Tibial nerve (tissue), 4 donors: ENCODE data around the gene CLMN. TPM values are rescaled to one million over a fixed set of nuclear protein-coding genes. Genes with fewer than 3 reads are reported as not detected.
A peak's percentile ranks its signal among the peaks of the same experiment; 100 is the strongest.

Source experiments
- DNase-seq, 2 donors: peaks; one replicate each; pipeline ENCODE4 v3.0.0-alpha.2; 2019; ENCODE audit warnings: low spot score in 2 of 2
- H3K27ac ChIP-seq, 4 donors: fragments of 200-600 bp; sonication (generic) in 3 of 4; one replicate each; pipeline ENCODE4 v1.5.1; 2017 to 2019; ENCODE audit warnings: mild to moderate bottlenecking in 1 of 4
- H3K27me3 ChIP-seq, 2 donors: fragments of 200-600 bp; sonication (generic) in 1 of 2; one replicate each; pipeline versions ENCODE4 v1.5.1 to v1.6.0; 2017 to 2019
- H3K36me3 ChIP-seq, 3 donors: fragments of 200-600 bp; sonication (generic); one replicate each; pipeline ENCODE4 v1.5.1; 2018 to 2019
- H3K4me1 ChIP-seq, 4 donors: fragments of 200-600 bp; sonication (generic) in 3 of 4; one replicate each; pipeline ENCODE4 v1.5.1; 2017 to 2019
- H3K4me3 ChIP-seq, 4 donors: fragments of 200-600 bp; sonication (generic) in 3 of 4; one replicate each; pipeline ENCODE4 v1.5.1; 2017 to 2019; ENCODE audit warnings: mild to moderate bottlenecking in 1 of 4, moderate library complexity in 1 of 4
- H3K9me3 ChIP-seq, 4 donors: fragments of 200-600 bp; sonication (generic) in 3 of 4; one replicate each; pipeline ENCODE4 v1.5.1; 2017 to 2019
- CTCF ChIP-seq, 5 experiments: fragments of 200-600 bp in 3 of 5; fragments of 450-650 bp in 2 of 5; sonication (generic) in 3 of 5; IDR thresholded peaks; one replicate each; pipeline ENCODE4 v1.5.1; 2016 to 2019; ENCODE audit warnings: antibody characterized with exemption in 5 of 5, mild to moderate bottlenecking in 3 of 5, moderate library complexity in 2 of 5
- EP300 ChIP-seq, 2 donors: sonication (generic); formaldehyde crosslinking; IDR thresholded peaks; one replicate each; pipeline ENCODE4 v1.6.1; 2017; ENCODE audit warnings: antibody characterized with exemption in 2 of 2, mild to moderate bottlenecking in 1 of 2
- POLR2A ChIP-seq, 2 donors: fragments of 450-650 bp; IDR thresholded peaks; one replicate each; pipeline ENCODE4 v1.6.1; 2017; ENCODE audit warnings: antibody characterized with exemption in 2 of 2, mild to moderate bottlenecking in 2 of 2, moderate library complexity in 2 of 2
- WGBS, 2 donors: methylation state at CpG; one replicate each; pipeline ENCODE4 v1.1.5; 2018; 5-methylcytosine and 5-hydroxymethylcytosine counted together
- total RNA-seq, 4 donors: library from RNA; depleted of rRNA; stranded (reverse); fragments of >200 nt; gene quantifications; one replicate each; pipeline ENCODE4 v1.1.0, GENCODE V29; 2016

The CLMN gene
- total RNA-seq, 4 donors from 2014 or later: 31.2 to 49.8 (median 40.9) TPM

GRCh38 chr14:95190346-95190840, 129.3 kb downstream of the CLMN start:
- no peak for TF ChIP-seq CTCF (IDR thresholded peaks at IDR 0.05)
- TF ChIP-seq POLR2A (IDR thresholded peaks at IDR 0.05): no peak
- TF ChIP-seq EP300 (IDR thresholded peaks at IDR 0.05): no peak
- H3K36me3 ChIP-seq: peaks cover 0 to 77% (median 0%) of the 10 kb centered on the region in 3 donors
- no peaks in the 10 kb centered on the region for H3K27me3 ChIP-seq
- DNase-seq: no peak
- no peak overlapping the region for H3K27ac ChIP-seq
- 74 to 83% methylated on average over 4 of the region's 4 CpGs for WGBS, 2 donors
- H3K4me1 ChIP-seq: peaks cover 0 to 15% (median 0%) of the 10 kb centered on the region in 4 donors
- H3K9me3 ChIP-seq: peaks cover 0 to 9% (median 0%) of the 10 kb centered on the region in 4 donors
- no peak overlapping the region for H3K4me3 ChIP-seq

GRCh38 chr14:95189367-95190132, 130.2 kb downstream of the CLMN start:
- TF ChIP-seq EP300 (IDR thresholded peaks at IDR 0.05) (no peak), CTCF (IDR thresholded peaks at IDR 0.05) (no peak), POLR2A (IDR thresholded peaks at IDR 0.05) (no peak)
- H3K36me3 ChIP-seq: peaks cover 0 to 70% (median 0%) of the 10 kb centered on the region in 3 donors
- H3K27ac ChIP-seq: no peak overlapping the region
- H3K27me3 ChIP-seq: no peaks in the 10 kb centered on the region
- H3K9me3 ChIP-seq: peaks cover 0 to 9% (median 0%) of the 10 kb centered on the region in 4 donors
- DNase-seq: no peak
- peaks cover 0 to 23% (median 6%) of the 10 kb centered on the region in 4 donors for H3K4me1 ChIP-seq
- 68% methylated on average over 5 of the region's 5 CpGs for WGBS, 2 donors
- no peak overlapping the region for H3K4me3 ChIP-seq

GRCh38 chr14:95188380-95188779, 131.3 kb downstream of the CLMN start:
- Histone ChIP-seq H3K4me3 (no peak overlapping the region), H3K36me3 (peaks cover 0 to 61% (median 0%) of the 10 kb centered on the region in 3 donors), H3K9me3 (peaks cover 0 to 9% (median 0%) of the 10 kb centered on the region in 4 donors), H3K4me1 (peaks cover 0 to 35% (median 16%) of the 10 kb centered on the region in 4 donors), H3K27ac (no peak overlapping the region), H3K27me3 (no peaks in the 10 kb centered on the region)
- 91 to 92% methylated on average over 3 of the region's 3 CpGs for WGBS, 2 donors
- DNase-seq: no peak
- TF ChIP-seq EP300 (IDR thresholded peaks at IDR 0.05): no peak
- TF ChIP-seq POLR2A (IDR thresholded peaks at IDR 0.05): no peak
- no peak for TF ChIP-seq CTCF (IDR thresholded peaks at IDR 0.05)

GRCh38 chr14:95185767-95186392, 133.8 kb downstream of the CLMN start:
- peaks cover 0 to 54% (median 26%) of the 10 kb centered on the region in 4 donors for H3K4me1 ChIP-seq

More at GRCh38 chr14:95185767-95186392, 133.8 kb downstream of the CLMN start:
- DNase-seq: no peak
- Histone ChIP-seq H3K4me3 (peak overlapping the region in 1 of 4 donors; percentile 17), H3K27ac (peak overlapping the region in 3 of 4 donors; percentile 59 to 88 (median 83)), H3K9me3 (peaks cover 0 to 9% (median 0%) of the 10 kb centered on the region in 4 donors), H3K27me3 (no peaks in the 10 kb centered on the region), H3K36me3 (peaks cover 0 to 37% (median 0%) of the 10 kb centered on the region in 3 donors)
- 82 to 86% methylated on average over 10 to 11 of the region's 11 CpGs for WGBS, 2 donors
- no peak for TF ChIP-seq EP300 (IDR thresholded peaks at IDR 0.05)
- TF ChIP-seq CTCF (IDR thresholded peaks at IDR 0.05): no peak
- TF ChIP-seq POLR2A (IDR thresholded peaks at IDR 0.05): no peak
